M059J (cell line): ENCODE measurements around the gene DYNLT1. TPM values are rescaled to one million over a fixed set of nuclear protein-coding genes. Genes with fewer than 3 reads are reported as not detected.
A peak's percentile ranks its signal among the peaks of the same experiment; 100 is the strongest.
"Not testable (repeated sequence)": the region's sequence is repeated elsewhere in the genome, so short reads cannot be mapped to it uniquely, and the experiment has no call there.

Source experiments
- DNase-seq: peaks from one replicate; pipeline ENCODE4 v3.0.0-alpha.2; 2012; ENCODE audit warnings: low read depth
- total RNA-seq: library from RNA; depleted of rRNA; stranded (reverse); fragments of >200 nt; shearing (Covaris generic); gene quantifications from 2 replicates; pipeline ENCODE4 v1.2.3, GENCODE V29; 2014

The DYNLT1 gene
- total RNA-seq, 1 experiment from 2014 or later: 290 TPM

DNA sequence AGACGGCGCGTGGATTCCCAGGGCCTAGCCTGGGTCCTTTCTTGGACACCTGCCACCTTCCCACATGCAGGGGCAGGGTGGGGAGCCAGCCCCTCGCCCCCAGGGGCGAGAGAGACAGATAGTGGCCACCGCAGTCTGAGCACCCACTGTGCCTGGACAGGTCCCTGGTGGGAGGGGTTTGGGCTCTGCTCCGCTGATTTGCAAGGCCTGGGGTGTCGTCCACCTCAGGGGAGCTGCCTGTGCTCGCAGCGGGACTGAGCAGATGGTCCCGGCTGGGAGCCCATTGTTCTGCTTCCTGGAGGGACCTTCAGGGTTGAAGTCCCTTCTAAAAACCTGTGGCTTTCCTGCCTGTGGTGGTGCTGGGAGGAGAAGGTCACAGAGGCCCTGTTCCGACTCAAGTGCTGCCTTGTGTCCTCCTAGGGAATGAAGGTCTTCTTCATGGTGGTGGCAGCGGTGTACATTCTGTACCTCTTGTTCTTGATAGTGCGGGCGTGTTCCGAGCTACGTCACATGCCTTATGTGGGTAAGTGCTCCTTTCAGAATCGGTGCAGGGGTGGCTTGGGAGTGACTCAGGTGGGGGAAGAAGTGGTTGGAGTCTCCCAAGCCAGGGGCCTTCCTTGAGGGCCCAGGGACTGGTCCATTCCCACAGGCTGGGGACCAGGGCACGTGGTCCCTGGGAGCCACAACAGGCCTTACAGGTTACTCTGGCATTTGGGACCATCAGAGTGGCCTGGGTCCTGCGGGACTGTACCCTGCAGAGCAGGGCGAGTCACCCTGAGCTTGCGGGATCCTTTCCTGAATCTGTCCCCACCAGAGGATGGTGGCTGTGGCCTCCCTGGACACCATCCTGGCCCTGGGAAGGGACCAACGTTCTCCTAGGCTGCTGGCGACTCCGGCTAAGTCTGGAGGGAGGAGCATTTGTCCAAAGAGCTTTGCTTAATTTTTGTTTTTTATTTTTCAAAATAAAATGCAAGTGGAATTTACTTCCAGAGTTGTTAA lies 19.6 kb downstream of the DYNLT1 start:
- DNase-seq: no peak

- no peak for DNase-seq
Measured at GRCh38 chr6:158622545-158623190, 21.9 kb downstream of the DYNLT1 start.

DNA sequence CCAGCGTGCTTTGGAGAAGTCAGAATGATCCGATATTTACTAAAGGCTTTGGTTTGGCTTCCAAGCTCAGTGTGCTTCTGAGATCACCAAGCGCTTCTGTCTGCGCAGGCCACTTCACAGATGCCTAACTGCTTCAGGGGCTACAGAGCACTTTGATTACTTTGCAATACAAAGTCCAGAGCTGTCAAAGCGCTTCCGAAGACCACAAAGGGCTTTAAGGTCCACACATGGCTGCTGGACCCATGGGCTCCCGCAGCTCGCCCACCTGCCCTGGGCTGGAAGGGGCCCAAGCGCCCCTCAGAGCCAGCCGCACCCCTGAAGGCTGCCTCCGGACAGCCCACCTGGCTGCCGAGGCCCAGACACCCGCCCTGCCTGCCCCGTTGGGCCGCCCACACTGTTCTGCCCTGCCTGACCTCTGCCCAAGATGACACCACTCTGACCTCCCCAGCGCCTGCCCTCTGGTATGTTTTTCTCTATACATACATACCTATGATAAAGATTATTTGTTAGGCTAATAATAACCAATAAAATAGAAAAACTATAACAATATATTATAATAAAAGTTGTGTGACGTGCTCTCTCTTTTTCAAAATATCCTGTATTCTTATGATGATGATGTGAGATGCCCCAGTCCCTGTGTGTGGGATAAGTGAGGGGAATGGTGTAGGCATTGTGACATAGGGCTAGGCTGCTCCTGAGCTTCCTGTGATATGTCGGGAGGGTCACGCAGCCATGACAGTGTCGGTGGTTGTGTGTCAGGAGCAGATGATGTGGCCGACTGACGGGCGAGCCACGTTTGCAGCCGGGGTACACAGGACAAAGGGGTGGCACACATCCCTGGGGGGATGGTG lies 22.6 kb downstream of the DYNLT1 start:
- DNase-seq: no peak

DNA sequence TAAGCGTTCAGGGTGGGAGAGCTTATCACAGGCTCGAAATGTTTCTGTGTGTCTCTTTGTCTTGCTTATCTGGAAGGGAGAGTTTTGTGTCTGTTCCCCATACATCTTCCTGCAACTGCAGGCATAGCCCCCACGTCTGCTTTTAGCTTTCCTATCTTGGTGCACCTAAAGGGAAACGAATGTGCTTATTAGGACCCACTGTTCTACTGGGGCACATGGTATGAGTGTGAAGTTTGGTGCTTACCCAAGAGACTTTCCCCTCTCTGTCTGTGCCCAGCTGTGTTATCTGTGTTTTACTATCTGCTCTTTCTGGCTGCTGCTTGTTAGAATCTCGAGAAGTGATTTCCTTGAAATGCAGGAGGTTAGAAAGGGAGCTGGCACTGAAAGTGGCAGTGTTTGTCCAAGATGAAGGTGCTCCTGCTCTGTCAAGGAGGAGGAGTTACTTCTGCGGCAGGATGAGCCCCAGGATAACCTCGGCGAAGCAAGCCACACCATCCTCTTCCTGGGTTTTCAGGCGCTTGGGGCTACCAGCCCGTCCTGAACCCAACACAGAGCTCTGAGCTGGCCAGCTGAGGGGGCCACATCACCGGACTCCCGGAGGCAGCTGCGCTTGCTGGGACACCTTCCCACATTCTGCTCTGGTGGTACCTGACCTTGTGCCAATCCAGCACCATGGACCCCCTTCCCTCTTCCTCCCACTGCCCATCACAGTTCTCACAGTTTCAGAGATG lies 23.4 kb downstream of the DYNLT1 start:
- DNase-seq: no peak

GRCh38 chr6:158619922-158620801 lies 24.4 kb downstream of the DYNLT1 start:
- no peak for DNase-seq

DNA sequence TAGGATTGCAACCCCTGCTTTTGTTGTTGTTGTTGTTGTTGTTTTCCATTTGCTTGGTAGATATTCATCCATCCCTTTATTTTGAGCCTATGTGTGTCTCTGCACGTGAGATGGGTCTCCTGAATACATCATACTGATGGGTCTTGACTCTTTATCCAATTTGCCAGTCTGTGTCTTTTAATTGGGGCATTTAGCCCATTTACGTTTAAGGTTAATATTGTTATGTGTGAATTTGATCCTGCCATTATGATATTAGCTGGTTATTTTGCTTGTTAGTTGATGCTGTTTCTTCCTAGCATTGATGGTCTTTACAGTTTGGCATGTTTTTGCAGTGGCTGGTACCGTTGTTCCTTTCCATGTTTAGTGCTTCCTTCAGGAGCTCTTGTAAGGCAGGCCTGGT lies 26.3 kb downstream of the DYNLT1 start:
- not testable (repeated sequence) for DNase-seq

DNA sequence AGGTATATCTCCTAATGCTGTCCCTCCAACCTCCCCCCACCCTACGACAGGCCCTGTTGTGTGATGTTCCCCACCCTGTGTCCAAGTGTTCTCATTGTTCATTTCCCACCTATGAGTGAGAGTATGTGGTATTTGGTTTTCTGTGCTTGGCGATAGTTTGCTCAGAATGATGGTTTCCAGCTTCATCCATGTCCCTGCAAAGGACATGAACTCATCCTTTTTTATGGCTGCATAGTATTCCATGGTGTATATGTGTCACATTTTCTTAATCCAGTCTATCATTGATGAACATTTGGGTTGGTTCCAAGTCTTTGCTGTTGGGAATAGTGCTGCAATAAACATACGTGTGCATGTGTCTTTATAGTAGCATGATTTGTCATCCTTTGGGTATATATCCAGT lies 29.9 kb downstream of the DYNLT1 start:
- DNase-seq: not testable (repeated sequence)

DNA sequence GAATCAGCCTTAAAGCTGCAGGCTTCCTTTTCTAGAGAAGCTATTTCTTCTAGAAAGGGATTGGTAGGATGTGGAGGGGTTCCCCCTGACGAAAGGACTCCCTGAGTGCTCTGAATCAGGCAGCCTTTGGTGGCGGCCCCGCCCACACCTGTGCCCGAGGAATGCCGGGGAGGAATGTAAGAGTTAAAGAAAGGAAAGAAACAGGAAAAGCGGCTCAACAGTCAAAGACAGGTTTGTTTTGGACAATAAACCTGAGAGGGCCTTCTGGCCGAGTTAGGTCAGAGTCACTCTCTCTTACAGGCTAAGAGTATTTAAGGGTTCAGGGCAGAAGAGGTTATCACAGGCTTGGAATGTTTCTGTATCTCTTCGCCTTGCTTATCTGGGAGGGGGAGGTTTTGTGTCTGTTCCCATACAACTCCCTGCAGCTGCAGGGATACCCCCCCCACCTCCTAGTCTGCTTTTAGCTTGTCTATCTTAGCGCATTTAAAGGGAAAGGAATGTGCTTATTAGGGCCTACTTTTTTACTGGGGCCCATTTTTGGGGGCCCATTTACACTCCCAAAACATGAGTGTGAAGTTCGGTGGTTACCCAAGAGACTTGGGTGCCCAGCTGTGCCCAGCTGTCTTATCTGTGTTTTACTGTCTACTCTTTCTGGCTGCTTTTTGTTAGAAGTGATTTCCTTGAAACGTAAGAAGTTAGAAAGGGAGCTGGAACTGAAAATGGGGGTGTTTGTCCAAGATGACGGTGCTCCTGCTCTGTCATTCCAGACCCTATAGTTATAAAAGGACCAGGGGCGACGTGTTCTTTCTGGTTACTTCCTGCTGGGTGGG lies 32.8 kb downstream of the DYNLT1 start:
- DNase-seq: no peak

GRCh38 chr6:158611039-158611438 lies 33.5 kb downstream of the DYNLT1 start:
- no peak for DNase-seq

GRCh38 chr6:158610319-158610968 lies 34.1 kb downstream of the DYNLT1 start:
- DNase-seq: no peak

DNA sequence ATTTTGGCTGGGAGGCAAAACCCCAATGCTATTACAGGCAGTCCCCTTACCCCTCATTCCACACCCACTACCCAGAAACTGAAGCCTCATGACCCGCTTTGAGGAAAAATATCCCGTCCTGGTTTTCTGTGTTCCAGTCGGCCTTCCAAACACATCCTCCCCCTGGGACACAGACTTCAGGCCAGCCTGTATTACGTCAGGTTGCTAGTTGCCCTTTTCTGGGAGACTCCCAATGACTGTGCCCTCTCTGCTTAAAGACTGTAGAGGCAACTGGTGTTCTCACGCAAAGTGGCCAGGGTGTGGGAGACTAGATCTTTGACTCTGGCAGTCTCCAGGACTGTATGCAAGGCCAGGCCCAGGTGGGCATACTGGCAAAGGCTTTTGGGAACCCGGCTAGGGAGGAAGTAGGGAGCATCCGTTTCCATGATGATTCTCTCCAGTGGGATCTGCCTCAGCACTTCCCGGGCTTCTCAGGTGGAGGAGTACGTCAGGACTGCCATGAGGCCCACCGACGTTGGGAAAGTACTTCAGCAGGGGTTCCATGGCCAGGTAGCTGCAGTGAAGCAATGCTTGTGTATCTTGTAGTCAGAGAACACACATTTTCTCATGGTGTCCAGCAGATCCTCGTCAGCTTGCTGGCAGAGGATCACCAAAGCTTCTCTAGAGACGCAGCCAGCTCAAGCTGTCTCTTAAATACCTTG lies 34.9 kb downstream of the DYNLT1 start:
- no peak for DNase-seq

GRCh38 chr6:158608221-158608620 lies 36.3 kb downstream of the DYNLT1 start:
- no peak for DNase-seq

GRCh38 chr6:158607411-158608170 lies 37.0 kb downstream of the DYNLT1 start:
- DNase-seq: peak; percentile 18

DNA sequence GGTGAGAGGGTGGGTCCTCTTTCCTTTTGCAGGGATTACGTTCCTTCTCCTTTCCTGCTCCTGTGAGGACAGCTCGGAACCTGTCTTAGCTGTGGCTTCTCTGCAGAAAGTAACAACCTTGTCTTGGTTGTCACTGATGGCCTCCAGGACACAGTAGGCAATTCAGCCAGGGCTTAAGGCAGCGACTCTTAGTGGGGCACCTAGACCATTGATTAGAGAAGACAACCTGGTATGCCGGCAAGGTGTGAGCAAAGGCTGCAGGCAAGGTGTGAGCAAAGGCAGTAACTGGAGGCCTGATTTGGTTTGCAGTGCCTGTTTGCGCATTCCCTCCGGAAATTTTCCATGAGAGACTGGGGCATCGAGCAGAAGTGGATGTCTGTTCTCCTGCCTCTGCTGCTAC lies 37.6 kb downstream of the DYNLT1 start:
- DNase-seq: no peak

DNA sequence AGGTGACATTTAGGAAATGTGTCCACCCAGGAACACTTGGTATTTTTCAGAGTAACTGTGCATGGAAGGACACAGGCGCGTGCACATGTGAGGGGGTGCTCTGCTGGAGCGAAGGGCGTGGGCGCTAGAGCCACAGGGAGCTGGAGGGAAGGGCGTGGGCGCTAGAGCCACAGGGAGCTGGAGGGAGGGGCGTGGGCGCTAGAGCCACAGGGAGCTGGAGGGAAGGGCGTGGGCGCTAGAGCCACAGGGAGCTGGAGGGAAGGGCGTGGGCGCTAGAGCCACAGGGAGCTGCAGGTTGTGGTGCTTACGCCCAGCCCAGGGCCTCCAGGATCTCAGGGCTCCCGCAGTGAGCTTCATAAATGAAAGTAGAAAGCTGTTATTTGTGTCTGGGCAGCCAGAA lies 38.5 kb downstream of the DYNLT1 start:
- not testable (repeated sequence) for DNase-seq

DNA sequence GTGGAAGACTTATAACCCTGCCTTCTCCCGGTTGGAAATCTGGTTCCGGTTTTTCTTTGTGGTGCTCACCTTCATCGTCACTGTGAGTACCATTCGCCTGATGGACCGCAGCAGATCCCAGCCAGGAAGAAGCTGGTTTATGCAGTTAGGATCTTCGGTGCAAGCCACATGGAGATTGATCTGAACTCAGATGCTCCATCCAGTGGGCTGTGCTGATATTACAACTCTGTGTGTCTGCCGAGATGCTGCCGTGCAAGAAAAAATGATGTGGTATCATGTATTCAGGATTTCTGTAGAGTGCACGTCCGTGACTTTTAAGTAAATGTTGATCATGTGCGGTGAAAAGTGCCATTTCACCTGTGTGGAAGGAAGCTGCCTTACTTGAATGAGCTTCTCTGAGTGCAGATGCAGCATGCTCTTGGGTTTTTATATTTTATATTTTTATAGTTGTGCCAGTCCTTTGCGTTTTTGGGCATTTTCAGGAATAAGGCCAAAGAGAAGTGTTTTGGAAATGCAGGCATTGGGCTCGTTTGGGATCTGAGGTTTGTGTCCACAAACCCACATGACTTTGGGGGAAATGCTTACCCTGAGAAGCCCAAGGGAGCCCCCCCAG lies 39.2 kb downstream of the DYNLT1 start:
- peak; percentile 45 for DNase-seq

DNA sequence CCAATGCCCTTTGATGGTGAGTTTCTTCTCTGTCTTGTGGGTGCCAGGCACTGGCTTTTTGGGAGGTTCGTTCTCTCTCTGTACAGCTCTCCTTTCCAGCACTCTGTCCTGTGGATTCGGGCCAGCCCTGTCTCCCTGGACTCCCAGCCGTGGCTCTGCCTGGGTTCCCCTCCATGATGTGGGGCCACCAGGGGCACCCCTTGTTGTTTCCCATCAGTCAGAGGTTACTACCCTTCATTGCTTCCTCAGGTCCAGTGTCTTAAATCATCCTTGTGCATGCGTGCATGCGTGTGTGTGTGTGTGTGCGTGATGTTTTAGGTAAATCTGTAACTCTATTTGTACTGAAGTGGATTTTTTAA lies 40.5 kb downstream of the DYNLT1 start:
- DNase-seq: no peak
